IgD-negative memory B cell (primary cell): ENCODE data around the gene SH3BP5. TPM values are rescaled to one million over a fixed set of nuclear protein-coding genes. Genes with fewer than 3 reads are reported as not detected.

Experiments
- H3K27ac Mint-ChIP-seq, 3 donors: one replicate each; pipeline ENCODE4 v1.8.0; 2020 to 2022; ENCODE audit warnings: mild to moderate bottlenecking in 3 of 3, mixed read lengths in 3 of 3, moderate library complexity in 1 of 3
- H3K27me3 Mint-ChIP-seq: one replicate; pipeline ENCODE4 v1.8.0; 2021; ENCODE audit warnings: mixed read lengths
- H3K36me3 Mint-ChIP-seq: one replicate; pipeline ENCODE4 v1.8.0; 2020; ENCODE audit warnings: mild to moderate bottlenecking, mixed read lengths
- H3K4me1 Mint-ChIP-seq, 3 donors: one replicate each; pipeline ENCODE4 v1.8.0; 2020 to 2022; ENCODE audit warnings: mixed read lengths in 3 of 3, mild to moderate bottlenecking in 1 of 3
- H3K4me3 Mint-ChIP-seq, 4 donors: one replicate each; pipeline ENCODE4 v1.8.0; 2020 to 2022; ENCODE audit warnings: mild to moderate bottlenecking in 4 of 4, mixed read lengths in 4 of 4, moderate library complexity in 3 of 4
- H3K9me3 Mint-ChIP-seq, 3 donors: one replicate each; pipeline ENCODE4 v1.8.0; 2020 to 2021; ENCODE audit warnings: mixed read lengths in 3 of 3, mild to moderate bottlenecking in 1 of 3
- polyA plus RNA-seq: library from polyadenylated mRNA; unstranded; fragments of 300-500 nt; fragmentation: Illumina TruSeq; gene quantifications from one replicate; pipeline ENCODE4 v1.2.3, GENCODE V29; 2021

SH3BP5 gene
- polyA plus RNA-seq, 1 donor from 2014 or later: 117 TPM

GRCh38 chr3:15339786-15340215 is 7.4 kb upstream of the SH3BP5 start:
- Mint-ChIP-seq H3K27me3 (no peaks in the 10 kb centered on the region), H3K4me1 (peaks cover 36 to 52% (median 37%) of the 10 kb centered on the region in 3 donors), H3K9me3 (peaks cover 0 to 4% (median 2%) of the 10 kb centered on the region in 3 donors), H3K27ac (peak overlapping the region in 2 of 3 donors; percentile 51 to 81), H3K4me3 (peak overlapping the region; percentile 12 to 89 (median 70)), H3K36me3 (no peaks in the 10 kb centered on the region)

- peaks cover 28 to 44% (median 29%) of the 10 kb centered on the region in 3 donors for H3K4me1 Mint-ChIP-seq
- H3K27me3 Mint-ChIP-seq: no peaks in the 10 kb centered on the region
- no peak overlapping the region for H3K27ac Mint-ChIP-seq
- H3K36me3 Mint-ChIP-seq: no peaks in the 10 kb centered on the region
- H3K4me3 Mint-ChIP-seq: peak overlapping the region in 2 of 4 donors; percentile 53 to 77
- H3K9me3 Mint-ChIP-seq: peaks cover 0 to 4% (median 2%) of the 10 kb centered on the region in 3 donors
Measured at GRCh38 chr3:15339001-15339400, 6.6 kb upstream of the SH3BP5 start.

- peaks cover 26 to 38% (median 26%) of the 10 kb centered on the region in 3 donors for H3K4me1 Mint-ChIP-seq
- H3K27me3 Mint-ChIP-seq: no peaks in the 10 kb centered on the region
Measured at GRCh38 chr3:15337963-15338362, 5.6 kb upstream of the SH3BP5 start.

GRCh38 chr3:15336057-15336456 is 3.7 kb upstream of the SH3BP5 start:
- H3K4me3 Mint-ChIP-seq: peak overlapping the region in 2 of 4 donors; percentile 41 to 42
- H3K36me3 Mint-ChIP-seq: no peaks in the 10 kb centered on the region
- H3K9me3 Mint-ChIP-seq: no peaks in the 10 kb centered on the region
- peaks cover 23 to 34% (median 27%) of the 10 kb centered on the region in 3 donors for H3K4me1 Mint-ChIP-seq
- H3K27ac Mint-ChIP-seq: no peak overlapping the region
- H3K27me3 Mint-ChIP-seq: no peaks in the 10 kb centered on the region

More at GRCh38 chr3:15337963-15338362, 5.6 kb upstream of the SH3BP5 start:
- Mint-ChIP-seq H3K9me3 (no peaks in the 10 kb centered on the region), H3K4me3 (no peak overlapping the region), H3K27ac (no peak overlapping the region), H3K36me3 (no peaks in the 10 kb centered on the region)

GRCh38 chr3:15333956-15334263 is 1.5 kb upstream of the SH3BP5 start:
- H3K36me3 Mint-ChIP-seq: peaks cover 3% of the 10 kb centered on the region
- peak overlapping the region in 1 of 3 donors; percentile 92 for H3K27ac Mint-ChIP-seq
- no peaks in the 10 kb centered on the region for H3K9me3 Mint-ChIP-seq
- no peaks in the 10 kb centered on the region for H3K27me3 Mint-ChIP-seq
- H3K4me3 Mint-ChIP-seq: peak overlapping the region in 2 of 4 donors; percentile 21 to 92
- peaks cover 24 to 37% (median 34%) of the 10 kb centered on the region in 3 donors for H3K4me1 Mint-ChIP-seq

- peak overlapping the region; percentile 92 to 98 (median 94) for H3K4me3 Mint-ChIP-seq
- peaks cover 5% of the 10 kb centered on the region for H3K36me3 Mint-ChIP-seq
- H3K9me3 Mint-ChIP-seq: no peaks in the 10 kb centered on the region
- peaks cover 24 to 37% (median 32%) of the 10 kb centered on the region in 3 donors for H3K4me1 Mint-ChIP-seq
- H3K27ac Mint-ChIP-seq: peak overlapping the region; percentile 87 to 95 (median 92)
- H3K27me3 Mint-ChIP-seq: no peaks in the 10 kb centered on the region
Measured at GRCh38 chr3:15333099-15333955, 941 bp upstream of the SH3BP5 start.

GRCh38 chr3:15331606-15332404 is 581 bp downstream of the SH3BP5 start:
- Mint-ChIP-seq H3K27me3 (no peaks in the 10 kb centered on the region), H3K27ac (peak overlapping the region; percentile 84 to 93 (median 92)), H3K36me3 (peaks cover 13% of the 10 kb centered on the region), H3K4me3 (peak overlapping the region; percentile 92 to 99 (median 96)), H3K9me3 (no peaks in the 10 kb centered on the region), H3K4me1 (peaks cover 35 to 48% (median 43%) of the 10 kb centered on the region in 3 donors)

GRCh38 chr3:15331072-15331605 is 1.2 kb downstream of the SH3BP5 start:
- H3K27me3 Mint-ChIP-seq: no peaks in the 10 kb centered on the region
- H3K4me3 Mint-ChIP-seq: peak overlapping the region; percentile 92 to 99 (median 96)
- peak overlapping the region; percentile 52 to 93 (median 84) for H3K27ac Mint-ChIP-seq
- H3K36me3 Mint-ChIP-seq: peaks cover 16% of the 10 kb centered on the region
- peaks cover 39 to 55% (median 48%) of the 10 kb centered on the region in 3 donors for H3K4me1 Mint-ChIP-seq
- no peaks in the 10 kb centered on the region for H3K9me3 Mint-ChIP-seq

- H3K4me3 Mint-ChIP-seq: peak overlapping the region; percentile 92 to 99 (median 96)
- no peaks in the 10 kb centered on the region for H3K27me3 Mint-ChIP-seq
- peaks cover 16% of the 10 kb centered on the region for H3K36me3 Mint-ChIP-seq
- H3K4me1 Mint-ChIP-seq: peaks cover 44 to 57% (median 57%) of the 10 kb centered on the region in 3 donors
- peak overlapping the region; percentile 52 to 93 (median 84) for H3K27ac Mint-ChIP-seq
- no peaks in the 10 kb centered on the region for H3K9me3 Mint-ChIP-seq
Measured at GRCh38 chr3:15330031-15330596, 2.3 kb downstream of the SH3BP5 start.

GRCh38 chr3:15329046-15330005 is 3.1 kb downstream of the SH3BP5 start:
- Mint-ChIP-seq H3K9me3 (no peaks in the 10 kb centered on the region), H3K4me3 (peak overlapping the region; percentile 89 to 99 (median 92)), H3K4me1 (peaks cover 46 to 62% (median 62%) of the 10 kb centered on the region in 3 donors), H3K36me3 (peaks cover 16% of the 10 kb centered on the region), H3K27me3 (no peaks in the 10 kb centered on the region), H3K27ac (peak overlapping the region; percentile 12 to 84 (median 68))

GRCh38 chr3:15327941-15328340 is 4.4 kb downstream of the SH3BP5 start:
- Mint-ChIP-seq H3K36me3 (peaks cover 16% of the 10 kb centered on the region), H3K9me3 (no peaks in the 10 kb centered on the region), H3K27me3 (no peaks in the 10 kb centered on the region), H3K4me3 (peak overlapping the region; percentile 46 to 90 (median 68)), H3K27ac (peak overlapping the region; percentile 76 to 94 (median 83)), H3K4me1 (peaks cover 55 to 71% (median 70%) of the 10 kb centered on the region in 3 donors)

GRCh38 chr3:15326673-15327072 is 5.7 kb downstream of the SH3BP5 start:
- no peaks in the 10 kb centered on the region for H3K27me3 Mint-ChIP-seq
- peak overlapping the region in 1 of 3 donors; percentile 31 for H3K27ac Mint-ChIP-seq
- H3K36me3 Mint-ChIP-seq: peaks cover 16% of the 10 kb centered on the region
- H3K9me3 Mint-ChIP-seq: no peaks in the 10 kb centered on the region
- H3K4me3 Mint-ChIP-seq: peak overlapping the region in 2 of 4 donors; percentile 17 to 47
- H3K4me1 Mint-ChIP-seq: peaks cover 55 to 68% (median 66%) of the 10 kb centered on the region in 3 donors

- Mint-ChIP-seq H3K36me3 (peaks cover 20% of the 10 kb centered on the region), H3K4me1 (peaks cover 58 to 69% (median 66%) of the 10 kb centered on the region in 3 donors), H3K9me3 (no peaks in the 10 kb centered on the region), H3K4me3 (peak overlapping the region in 1 of 4 donors; percentile 57), H3K27me3 (no peaks in the 10 kb centered on the region), H3K27ac (peak overlapping the region in 1 of 3 donors; percentile 31)
Measured at GRCh38 chr3:15326037-15326436, 6.3 kb downstream of the SH3BP5 start.
